ENCODE data around the gene SLC26A2. TPM values are rescaled to one million over a fixed set of nuclear protein-coding genes. Genes with fewer than 3 reads are reported as not detected.

The SLC26A2 gene
- total RNA-seq, 1 experiment from 2014 or later: 5.4 TPM

- Histone ChIP-seq H3K9ac (ENCODE audit: low read length) (no peak overlapping the region), H3K4me3 (ENCODE audit: low read length) (no peak overlapping the region), H3K9me2 (replicated peaks; ENCODE audit: insufficient read depth, low read length) (no peaks in the 10 kb centered on the region), H3K27ac (ENCODE audit: low read length) (no peak overlapping the region), H4K20me1 (ENCODE audit: insufficient read depth, low read depth, low read length) (no peaks in the 10 kb centered on the region), H3K4me2 (ENCODE audit: low read depth, low read length, poor library complexity, severe bottlenecking) (no peak overlapping the region), H3K36me3 (ENCODE audit: insufficient read depth, low read length) (no peaks in the 10 kb centered on the region), H3K79me2 (ENCODE audit: low read length) (no peaks in the 10 kb centered on the region), H2AFZ (ENCODE audit: low read length) (no peak overlapping the region), H3K9me3 (ENCODE audit: low read length) (no peaks in the 10 kb centered on the region), H3K27me3 (ENCODE audit: low read length) (no peaks in the 10 kb centered on the region), H3K4me1 (ENCODE audit: low read length) (no peaks in the 10 kb centered on the region)
- DNase-seq: no peak
Observed at GRCh38 chr5:149932445-149933350, 27.9 kb upstream of the SLC26A2 start.

- Histone ChIP-seq H4K20me1 (ENCODE audit: insufficient read depth, low read depth, low read length) (no peaks in the 10 kb centered on the region), H3K9ac (ENCODE audit: low read length) (no peak overlapping the region), H3K79me2 (ENCODE audit: low read length) (no peaks in the 10 kb centered on the region), H3K4me2 (ENCODE audit: low read depth, low read length, poor library complexity, severe bottlenecking) (no peak overlapping the region), H3K4me1 (ENCODE audit: low read length) (no peaks in the 10 kb centered on the region), H3K9me2 (replicated peaks; ENCODE audit: insufficient read depth, low read length) (no peaks in the 10 kb centered on the region), H3K27me3 (ENCODE audit: low read length) (no peaks in the 10 kb centered on the region), H3K9me3 (ENCODE audit: low read length) (no peaks in the 10 kb centered on the region), H3K36me3 (ENCODE audit: insufficient read depth, low read length) (no peaks in the 10 kb centered on the region), H3K4me3 (ENCODE audit: low read length) (no peak overlapping the region), H2AFZ (ENCODE audit: low read length) (no peak overlapping the region), H3K27ac (ENCODE audit: low read length) (no peak overlapping the region)
- DNase-seq: no peak
Observed at GRCh38 chr5:149935431-149935901, 25.1 kb upstream of the SLC26A2 start.

GRCh38 chr5:149936044-149936699 lies 24.4 kb upstream of the SLC26A2 start:
- H3K9me2 ChIP-seq (replicated peaks; ENCODE audit: insufficient read depth, low read length): no peaks in the 10 kb centered on the region
- no peak overlapping the region for H3K9ac ChIP-seq (ENCODE audit: low read length)
- no peaks in the 10 kb centered on the region for H3K27me3 ChIP-seq (ENCODE audit: low read length)
- H3K4me1 ChIP-seq (ENCODE audit: low read length): no peaks in the 10 kb centered on the region
- H3K9me3 ChIP-seq (ENCODE audit: low read length): no peaks in the 10 kb centered on the region
- no peak for DNase-seq
- no peak overlapping the region for H3K4me3 ChIP-seq (ENCODE audit: low read length)
- H3K4me2 ChIP-seq (ENCODE audit: low read depth, low read length, poor library complexity, severe bottlenecking): no peak overlapping the region
- H4K20me1 ChIP-seq (ENCODE audit: insufficient read depth, low read depth, low read length): no peaks in the 10 kb centered on the region
- H3K79me2 ChIP-seq (ENCODE audit: low read length): no peaks in the 10 kb centered on the region
- no peak overlapping the region for H2AFZ ChIP-seq (ENCODE audit: low read length)
- H3K27ac ChIP-seq (ENCODE audit: low read length): no peak overlapping the region
- no peaks in the 10 kb centered on the region for H3K36me3 ChIP-seq (ENCODE audit: insufficient read depth, low read length)

GRCh38 chr5:149936700-149937091 lies 23.9 kb upstream of the SLC26A2 start:
- Histone ChIP-seq H3K36me3 (ENCODE audit: insufficient read depth, low read length) (no peaks in the 10 kb centered on the region), H3K4me3 (ENCODE audit: low read length) (no peak overlapping the region), H2AFZ (ENCODE audit: low read length) (no peak overlapping the region), H3K79me2 (ENCODE audit: low read length) (no peaks in the 10 kb centered on the region), H3K9me2 (replicated peaks; ENCODE audit: insufficient read depth, low read length) (no peaks in the 10 kb centered on the region), H3K4me2 (ENCODE audit: low read depth, low read length, poor library complexity, severe bottlenecking) (no peak overlapping the region), H3K27me3 (ENCODE audit: low read length) (no peaks in the 10 kb centered on the region), H3K9ac (ENCODE audit: low read length) (no peak overlapping the region), H3K4me1 (ENCODE audit: low read length) (no peaks in the 10 kb centered on the region), H3K27ac (ENCODE audit: low read length) (no peak overlapping the region), H3K9me3 (ENCODE audit: low read length) (no peaks in the 10 kb centered on the region), H4K20me1 (ENCODE audit: insufficient read depth, low read depth, low read length) (no peaks in the 10 kb centered on the region)
- DNase-seq: no peak

GRCh38 chr5:149937610-149938009 lies 22.9 kb upstream of the SLC26A2 start:
- H3K4me3 ChIP-seq (ENCODE audit: low read length): no peak overlapping the region
- no peaks in the 10 kb centered on the region for H3K9me3 ChIP-seq (ENCODE audit: low read length)
- DNase-seq: no peak
- no peaks in the 10 kb centered on the region for H3K9me2 ChIP-seq (replicated peaks; ENCODE audit: insufficient read depth, low read length)
- H3K4me1 ChIP-seq (ENCODE audit: low read length): no peaks in the 10 kb centered on the region
- no peaks in the 10 kb centered on the region for H3K27me3 ChIP-seq (ENCODE audit: low read length)
- no peaks in the 10 kb centered on the region for H3K36me3 ChIP-seq (ENCODE audit: insufficient read depth, low read length)
- H3K4me2 ChIP-seq (ENCODE audit: low read depth, low read length, poor library complexity, severe bottlenecking): no peak overlapping the region
- no peaks in the 10 kb centered on the region for H3K79me2 ChIP-seq (ENCODE audit: low read length)
- no peaks in the 10 kb centered on the region for H4K20me1 ChIP-seq (ENCODE audit: insufficient read depth, low read depth, low read length)
- no peak overlapping the region for H2AFZ ChIP-seq (ENCODE audit: low read length)
- no peak overlapping the region for H3K9ac ChIP-seq (ENCODE audit: low read length)
- no peak overlapping the region for H3K27ac ChIP-seq (ENCODE audit: low read length)

GRCh38 chr5:149938279-149938678 lies 22.3 kb upstream of the SLC26A2 start:
- Histone ChIP-seq H3K4me1 (ENCODE audit: low read length) (no peaks in the 10 kb centered on the region), H3K27ac (ENCODE audit: low read length) (no peak overlapping the region), H3K4me3 (ENCODE audit: low read length) (no peak overlapping the region), H3K27me3 (ENCODE audit: low read length) (no peaks in the 10 kb centered on the region), H2AFZ (ENCODE audit: low read length) (no peak overlapping the region), H3K9me2 (replicated peaks; ENCODE audit: insufficient read depth, low read length) (no peaks in the 10 kb centered on the region), H3K4me2 (ENCODE audit: low read depth, low read length, poor library complexity, severe bottlenecking) (no peak overlapping the region), H4K20me1 (ENCODE audit: insufficient read depth, low read depth, low read length) (no peaks in the 10 kb centered on the region), H3K79me2 (ENCODE audit: low read length) (no peaks in the 10 kb centered on the region), H3K9ac (ENCODE audit: low read length) (no peak overlapping the region), H3K9me3 (ENCODE audit: low read length) (no peaks in the 10 kb centered on the region), H3K36me3 (ENCODE audit: insufficient read depth, low read length) (no peaks in the 10 kb centered on the region)
- no peak for DNase-seq

GRCh38 chr5:149938791-149939358 lies 21.7 kb upstream of the SLC26A2 start:
- H3K9ac ChIP-seq (ENCODE audit: low read length): no peak overlapping the region
- H3K79me2 ChIP-seq (ENCODE audit: low read length): no peaks in the 10 kb centered on the region
- H3K4me3 ChIP-seq (ENCODE audit: low read length): no peak overlapping the region
- H3K4me2 ChIP-seq (ENCODE audit: low read depth, low read length, poor library complexity, severe bottlenecking): no peak overlapping the region
- H3K9me2 ChIP-seq (replicated peaks; ENCODE audit: insufficient read depth, low read length): no peaks in the 10 kb centered on the region
- H3K27me3 ChIP-seq (ENCODE audit: low read length): no peaks in the 10 kb centered on the region
- no peak overlapping the region for H2AFZ ChIP-seq (ENCODE audit: low read length)
- H4K20me1 ChIP-seq (ENCODE audit: insufficient read depth, low read depth, low read length): no peaks in the 10 kb centered on the region
- H3K36me3 ChIP-seq (ENCODE audit: insufficient read depth, low read length): no peaks in the 10 kb centered on the region
- no peaks in the 10 kb centered on the region for H3K9me3 ChIP-seq (ENCODE audit: low read length)
- no peak overlapping the region for H3K27ac ChIP-seq (ENCODE audit: low read length)
- no peaks in the 10 kb centered on the region for H3K4me1 ChIP-seq (ENCODE audit: low read length)
- no peak for DNase-seq

GRCh38 chr5:149939546-149939945 lies 21.0 kb upstream of the SLC26A2 start:
- H3K9me2 ChIP-seq (replicated peaks; ENCODE audit: insufficient read depth, low read length): no peaks in the 10 kb centered on the region
- no peak overlapping the region for H3K4me2 ChIP-seq (ENCODE audit: low read depth, low read length, poor library complexity, severe bottlenecking)
- H3K36me3 ChIP-seq (ENCODE audit: insufficient read depth, low read length): no peaks in the 10 kb centered on the region
- no peak overlapping the region for H3K4me3 ChIP-seq (ENCODE audit: low read length)
- H3K27ac ChIP-seq (ENCODE audit: low read length): no peak overlapping the region
- no peak overlapping the region for H2AFZ ChIP-seq (ENCODE audit: low read length)
- DNase-seq: no peak
- H3K9me3 ChIP-seq (ENCODE audit: low read length): no peaks in the 10 kb centered on the region
- no peaks in the 10 kb centered on the region for H4K20me1 ChIP-seq (ENCODE audit: insufficient read depth, low read depth, low read length)
- H3K79me2 ChIP-seq (ENCODE audit: low read length): no peaks in the 10 kb centered on the region
- no peaks in the 10 kb centered on the region for H3K27me3 ChIP-seq (ENCODE audit: low read length)
- no peak overlapping the region for H3K9ac ChIP-seq (ENCODE audit: low read length)
- H3K4me1 ChIP-seq (ENCODE audit: low read length): no peaks in the 10 kb centered on the region

Measured in Karpas-422 (cell line).